ENCODE data around the gene AHCTF1. TPM values are rescaled to one million over a fixed set of nuclear protein-coding genes. Genes with fewer than 3 reads are reported as not detected.
"Not testable (repeated sequence)": the region's sequence is repeated elsewhere in the genome, so short reads cannot be mapped to it uniquely, and the experiment has no call there.

Gene AHCTF1
- total RNA-seq, 3 donors from 2014 or later = 49.4 to 55.4 (median 51.7) TPM

DNA sequence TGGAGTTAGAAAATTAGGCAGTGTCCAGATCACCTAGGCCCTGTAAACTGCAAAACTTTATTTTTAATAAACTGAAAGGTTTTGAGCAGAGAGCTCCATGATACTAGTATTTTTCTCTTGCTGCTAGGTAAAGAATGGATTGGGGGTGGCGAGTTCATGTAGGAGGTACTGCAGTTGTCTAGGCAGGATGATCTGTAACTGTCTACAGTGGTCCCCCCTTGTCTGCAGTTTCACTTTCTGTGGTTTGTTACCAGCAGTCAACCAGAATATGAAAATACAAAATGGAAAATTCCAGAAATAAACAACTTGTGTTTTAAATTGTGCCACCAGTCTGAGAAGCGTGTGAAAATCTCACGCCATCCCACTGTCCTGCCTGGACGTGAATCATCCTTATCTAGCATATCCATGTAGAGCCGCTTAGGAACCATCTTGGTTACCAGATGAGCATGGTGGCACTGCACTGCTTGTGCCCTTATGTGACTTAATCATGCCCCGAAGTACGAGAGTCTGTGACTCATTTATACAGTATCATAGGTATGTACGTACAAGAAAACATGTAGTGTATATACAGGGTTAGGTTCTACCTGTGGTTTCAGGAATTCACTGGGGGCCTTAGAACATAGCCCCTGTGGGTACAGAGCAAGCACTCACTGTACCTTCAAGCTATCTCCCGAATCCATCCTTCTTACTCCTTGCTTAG lies 94.2 kb downstream of the AHCTF1 start:
- DNase-seq (no peak), ATAC-seq (peak; percentile 43 to 53)
- Mint-ChIP-seq H3K36me3 (ENCODE audit: insufficient read depth) (peaks cover 7% of the 10 kb centered on the region), H3K4me3 (no peak overlapping the region), H3K4me1 (ENCODE audit: low read depth) (peaks cover 2% of the 10 kb centered on the region), H3K9me3 (no peaks in the 10 kb centered on the region), H3K27me3 (ENCODE audit: low read depth) (peaks cover 6% of the 10 kb centered on the region)

- Mint-ChIP-seq H3K9me3 (no peaks in the 10 kb centered on the region), H3K4me3 (no peak overlapping the region), H3K4me1 (ENCODE audit: low read depth) (peaks cover 2% of the 10 kb centered on the region), H3K36me3 (ENCODE audit: insufficient read depth) (peaks cover 7% of the 10 kb centered on the region), H3K27me3 (ENCODE audit: low read depth) (peaks cover 11% of the 10 kb centered on the region)
- DNase-seq = no peak
- ATAC-seq = no peak
Measured at GRCh38 chr1:246836209-246836966, 95.4 kb downstream of the AHCTF1 start.

- H3K4me3 Mint-ChIP-seq = no peak overlapping the region
- DNase-seq (no peak), ATAC-seq (no peak)
- peaks cover 10% of the 10 kb centered on the region for H3K9me3 Mint-ChIP-seq
- H3K4me1 Mint-ChIP-seq (ENCODE audit: low read depth) = no peaks in the 10 kb centered on the region
- peaks cover 23% of the 10 kb centered on the region for H3K27me3 Mint-ChIP-seq (ENCODE audit: low read depth)
- no peaks in the 10 kb centered on the region for H3K36me3 Mint-ChIP-seq (ENCODE audit: insufficient read depth)
Measured at GRCh38 chr1:246831543-246831942, 100.2 kb downstream of the AHCTF1 start.

GRCh38 chr1:246828818-246829217 lies 102.9 kb downstream of the AHCTF1 start:
- no peaks in the 10 kb centered on the region for H3K4me1 Mint-ChIP-seq (ENCODE audit: low read depth)
- H3K4me3 Mint-ChIP-seq = no peak overlapping the region
- ATAC-seq = no peak
- H3K36me3 Mint-ChIP-seq (ENCODE audit: insufficient read depth) = no peaks in the 10 kb centered on the region
- H3K27me3 Mint-ChIP-seq (ENCODE audit: low read depth) = peaks cover 23% of the 10 kb centered on the region
- DNase-seq = no peak
- peaks cover 10% of the 10 kb centered on the region for H3K9me3 Mint-ChIP-seq

DNA sequence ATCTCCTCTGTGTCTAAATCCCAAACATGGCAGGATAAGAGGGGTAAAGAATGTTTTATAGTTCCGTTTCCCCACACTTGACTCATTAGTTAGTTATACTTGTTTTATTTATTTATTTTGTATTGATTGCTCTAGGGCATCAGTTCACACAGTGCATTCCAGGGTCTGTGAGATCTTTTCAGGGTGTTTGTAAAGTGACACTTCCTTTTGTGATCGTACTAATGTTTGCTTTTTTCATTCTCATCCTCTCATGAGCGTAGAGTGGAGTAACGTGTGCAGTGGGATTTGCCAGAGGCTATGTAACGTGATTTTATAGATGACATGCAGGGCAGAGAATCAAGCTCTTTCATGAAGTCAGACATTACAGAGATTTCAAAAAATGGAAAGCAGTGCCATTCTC lies 104.4 kb downstream of the AHCTF1 start:
- ATAC-seq = no peak

GRCh38 chr1:246825557-246826175 lies 106.1 kb downstream of the AHCTF1 start:
- no peak overlapping the region for H3K4me3 Mint-ChIP-seq
- DNase-seq (no peak), ATAC-seq (no peak)
- H3K36me3 Mint-ChIP-seq (ENCODE audit: insufficient read depth) = no peaks in the 10 kb centered on the region
- H3K9me3 Mint-ChIP-seq = peaks cover 10% of the 10 kb centered on the region
- H3K27me3 Mint-ChIP-seq (ENCODE audit: low read depth) = peaks cover 7% of the 10 kb centered on the region
- H3K4me1 Mint-ChIP-seq (ENCODE audit: low read depth) = peaks cover 6% of the 10 kb centered on the region

More for the DNA sequence above, 104.4 kb downstream of the AHCTF1 start:
- Mint-ChIP-seq H3K4me1 (ENCODE audit: low read depth) (no peaks in the 10 kb centered on the region), H3K9me3 (peaks cover 10% of the 10 kb centered on the region), H3K27me3 (ENCODE audit: low read depth) (peaks cover 16% of the 10 kb centered on the region), H3K4me3 (no peak overlapping the region), H3K36me3 (ENCODE audit: insufficient read depth) (no peaks in the 10 kb centered on the region)
- DNase-seq = no peak

GRCh38 chr1:246824541-246824940 lies 107.2 kb downstream of the AHCTF1 start:
- H3K9me3 Mint-ChIP-seq = peaks cover 7% of the 10 kb centered on the region
- H3K4me3 Mint-ChIP-seq = no peak overlapping the region
- DNase-seq (no peak), ATAC-seq (no peak)
- peaks cover 6% of the 10 kb centered on the region for H3K4me1 Mint-ChIP-seq (ENCODE audit: low read depth)
- H3K36me3 Mint-ChIP-seq (ENCODE audit: insufficient read depth) = no peaks in the 10 kb centered on the region
- H3K27me3 Mint-ChIP-seq (ENCODE audit: low read depth) = peaks cover 3% of the 10 kb centered on the region

DNA sequence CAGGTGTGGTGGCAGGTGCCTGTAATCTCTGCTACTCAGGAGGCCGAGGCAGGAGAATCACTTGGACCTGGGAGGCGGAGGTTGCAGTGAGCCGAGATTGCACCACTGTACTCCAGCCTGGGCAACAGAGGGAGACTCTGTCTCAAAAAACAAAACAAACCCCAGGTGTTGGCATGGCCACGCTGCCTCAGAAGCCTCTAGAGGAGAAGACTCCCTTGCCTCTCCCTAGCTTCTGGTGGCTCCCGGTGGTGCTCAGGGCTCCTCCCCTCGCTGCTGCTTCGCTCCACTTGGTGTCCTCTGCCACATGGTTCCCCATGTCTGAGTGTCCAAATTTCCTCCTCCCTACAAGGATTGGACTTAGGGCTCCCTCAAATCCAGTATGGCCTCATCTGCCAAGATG lies 109.6 kb downstream of the AHCTF1 start:
- not testable (repeated sequence) for ATAC-seq; H3K4me1 Mint-ChIP-seq (ENCODE audit: low read depth); DNase-seq; H3K4me3 Mint-ChIP-seq; H3K27me3 Mint-ChIP-seq (ENCODE audit: low read depth); H3K36me3 Mint-ChIP-seq (ENCODE audit: insufficient read depth); H3K9me3 Mint-ChIP-seq

DNA sequence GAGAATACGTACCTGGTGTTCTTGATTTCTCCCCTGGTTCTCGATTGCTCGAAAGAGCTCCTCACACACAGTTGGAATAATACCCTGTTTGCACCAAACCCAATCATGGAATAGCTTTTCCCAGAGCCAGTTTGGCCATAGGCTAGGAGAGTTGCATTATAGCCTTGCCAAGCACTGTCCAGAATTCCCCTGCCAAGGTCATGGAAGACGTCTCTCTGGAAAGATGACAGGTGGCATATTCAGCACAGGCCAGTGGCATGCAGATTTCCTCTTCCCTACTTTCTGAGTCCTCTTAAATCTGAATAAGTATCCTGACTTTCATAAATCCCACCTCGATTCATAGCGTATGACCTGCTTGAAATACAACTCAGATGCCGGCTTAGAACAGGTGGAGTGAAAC lies 111.1 kb downstream of the AHCTF1 start:
- Mint-ChIP-seq H3K9me3 (no peaks in the 10 kb centered on the region), H3K4me3 (no peak overlapping the region), H3K27me3 (ENCODE audit: low read depth) (peaks cover 3% of the 10 kb centered on the region), H3K36me3 (ENCODE audit: insufficient read depth) (no peaks in the 10 kb centered on the region), H3K4me1 (ENCODE audit: low read depth) (peaks cover 6% of the 10 kb centered on the region)
- DNase-seq (no peak), ATAC-seq (no peak)

DNA sequence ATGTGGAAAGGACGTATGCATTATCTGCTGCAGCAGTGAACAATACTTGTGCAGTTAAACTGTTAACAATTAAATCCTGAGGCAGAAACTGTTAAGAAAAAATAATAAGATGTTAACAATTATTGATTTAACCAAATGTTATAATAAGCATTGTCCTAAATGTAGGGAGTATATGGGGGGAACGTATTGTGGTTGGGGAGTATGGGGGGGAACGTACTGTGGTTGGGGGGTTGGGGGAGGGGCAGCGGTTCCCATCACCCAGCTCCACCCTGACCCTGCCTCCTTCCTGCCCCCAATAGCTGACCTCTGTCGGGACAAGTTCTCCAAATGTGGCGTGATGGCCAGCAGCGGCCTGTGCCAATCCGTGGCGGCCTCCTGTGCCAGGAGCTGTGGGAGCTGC lies 114.0 kb downstream of the AHCTF1 start:
- H3K9me3 Mint-ChIP-seq; H3K4me1 Mint-ChIP-seq (ENCODE audit: low read depth); ATAC-seq; H3K4me3 Mint-ChIP-seq; H3K36me3 Mint-ChIP-seq (ENCODE audit: insufficient read depth); DNase-seq: not testable (repeated sequence)
- H3K27me3 Mint-ChIP-seq (ENCODE audit: low read depth) = peaks cover 17% of the 10 kb centered on the region

GRCh38 chr1:246815693-246816270 lies 116.0 kb downstream of the AHCTF1 start:
- ATAC-seq = no peak
- H3K36me3 Mint-ChIP-seq (ENCODE audit: insufficient read depth) = no peaks in the 10 kb centered on the region
- peaks cover 17% of the 10 kb centered on the region for H3K27me3 Mint-ChIP-seq (ENCODE audit: low read depth)
- H3K4me1 Mint-ChIP-seq (ENCODE audit: low read depth) = no peaks in the 10 kb centered on the region
- H3K9me3 Mint-ChIP-seq = no peaks in the 10 kb centered on the region
- no peak for DNase-seq
- no peak overlapping the region for H3K4me3 Mint-ChIP-seq

DNA sequence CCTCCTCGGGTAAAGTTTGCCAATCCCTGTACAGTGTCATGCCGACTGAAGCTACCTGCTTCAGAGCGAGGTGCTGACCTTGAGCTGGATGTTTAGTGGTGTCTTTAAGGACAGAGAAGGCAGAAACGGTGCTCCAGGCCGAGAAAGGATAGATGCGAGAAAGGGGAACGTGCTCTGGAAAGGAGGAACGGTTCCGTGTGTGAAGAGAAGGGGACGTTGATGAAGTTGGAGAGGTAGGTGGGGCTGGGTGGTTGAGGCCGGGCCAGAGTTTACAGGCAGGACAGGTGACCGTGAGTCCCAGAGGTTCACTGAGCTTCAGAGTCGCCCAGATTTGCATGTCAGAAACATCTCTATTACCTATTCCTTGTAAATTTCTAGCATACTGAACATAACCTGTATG lies 116.9 kb downstream of the AHCTF1 start:
- no peaks in the 10 kb centered on the region for H3K9me3 Mint-ChIP-seq
- H3K4me3 Mint-ChIP-seq = no peak overlapping the region
- DNase-seq = no peak

GRCh38 chr1:246813325-246813724 lies 118.4 kb downstream of the AHCTF1 start:
- not testable (repeated sequence) for ATAC-seq; H3K36me3 Mint-ChIP-seq (ENCODE audit: insufficient read depth); H3K4me3 Mint-ChIP-seq; H3K9me3 Mint-ChIP-seq; H3K4me1 Mint-ChIP-seq (ENCODE audit: low read depth); DNase-seq
- H3K27me3 Mint-ChIP-seq (ENCODE audit: low read depth) = peaks cover 16% of the 10 kb centered on the region

More for the DNA sequence above, 116.9 kb downstream of the AHCTF1 start:
- Mint-ChIP-seq H3K36me3 (ENCODE audit: insufficient read depth) (no peaks in the 10 kb centered on the region), H3K4me1 (ENCODE audit: low read depth) (no peaks in the 10 kb centered on the region), H3K27me3 (ENCODE audit: low read depth) (peaks cover 16% of the 10 kb centered on the region)
- ATAC-seq = no peak

- Mint-ChIP-seq H3K4me3 (no peak overlapping the region), H3K27me3 (ENCODE audit: low read depth) (peaks cover 16% of the 10 kb centered on the region), H3K36me3 (ENCODE audit: insufficient read depth) (no peaks in the 10 kb centered on the region), H3K4me1 (ENCODE audit: low read depth) (no peaks in the 10 kb centered on the region), H3K9me3 (no peaks in the 10 kb centered on the region)
- DNase-seq (no peak), ATAC-seq (no peak)
Measured at GRCh38 chr1:246811985-246812384, 119.8 kb downstream of the AHCTF1 start.

Measured in activated T-cell treated with anti-CD3 and anti-CD28 coated beads, Interleukin-2, amount 50 U/mL, for 4 hours (primary cell).